ENCODE measurements around the gene NFKBIZ.
"Not testable (repeated sequence)": the region's sequence is repeated elsewhere in the genome, so short reads cannot be mapped to it uniquely, and the experiment has no call there.

NFKBIZ gene

GRCh38 chr3:101879102-101879501, 29.8 kb downstream of the NFKBIZ start:
- no peak for DNase-seq

- no peak for DNase-seq
Measured at GRCh38 chr3:101879623-101880284, 30.4 kb downstream of the NFKBIZ start.

- no peak for DNase-seq
Measured at GRCh38 chr3:101884776-101885175, 35.5 kb downstream of the NFKBIZ start.

- DNase-seq = not testable (repeated sequence)
Measured at GRCh38 chr3:101885584-101885983, 36.3 kb downstream of the NFKBIZ start.

GRCh38 chr3:101886626-101887025, 37.3 kb downstream of the NFKBIZ start:
- no peak for DNase-seq

- DNase-seq = no peak
Measured at GRCh38 chr3:101888653-101889052, 39.3 kb downstream of the NFKBIZ start.

- no peak for DNase-seq
Measured at GRCh38 chr3:101890716-101891115, 41.4 kb downstream of the NFKBIZ start.

DNA sequence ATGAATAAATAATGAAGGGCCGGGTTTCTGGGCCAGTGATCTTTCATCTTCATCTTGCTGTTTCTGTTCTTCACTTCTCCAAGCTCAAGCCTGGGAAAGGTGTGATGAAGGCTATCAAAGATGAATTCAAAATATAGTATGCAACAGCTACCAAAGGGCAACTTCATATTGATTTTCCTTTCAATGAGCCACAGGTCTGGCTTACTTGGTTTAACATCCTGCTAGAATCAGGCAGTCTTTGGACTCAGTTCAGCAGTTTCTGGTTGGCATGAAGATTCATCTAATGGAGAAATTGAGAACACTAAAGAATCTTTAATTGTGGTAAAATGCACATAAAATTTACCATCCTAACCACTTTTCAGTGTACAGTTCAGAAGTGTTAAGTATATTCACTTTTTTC, 43.3 kb downstream of the NFKBIZ start:
- DNase-seq = no peak

DNA sequence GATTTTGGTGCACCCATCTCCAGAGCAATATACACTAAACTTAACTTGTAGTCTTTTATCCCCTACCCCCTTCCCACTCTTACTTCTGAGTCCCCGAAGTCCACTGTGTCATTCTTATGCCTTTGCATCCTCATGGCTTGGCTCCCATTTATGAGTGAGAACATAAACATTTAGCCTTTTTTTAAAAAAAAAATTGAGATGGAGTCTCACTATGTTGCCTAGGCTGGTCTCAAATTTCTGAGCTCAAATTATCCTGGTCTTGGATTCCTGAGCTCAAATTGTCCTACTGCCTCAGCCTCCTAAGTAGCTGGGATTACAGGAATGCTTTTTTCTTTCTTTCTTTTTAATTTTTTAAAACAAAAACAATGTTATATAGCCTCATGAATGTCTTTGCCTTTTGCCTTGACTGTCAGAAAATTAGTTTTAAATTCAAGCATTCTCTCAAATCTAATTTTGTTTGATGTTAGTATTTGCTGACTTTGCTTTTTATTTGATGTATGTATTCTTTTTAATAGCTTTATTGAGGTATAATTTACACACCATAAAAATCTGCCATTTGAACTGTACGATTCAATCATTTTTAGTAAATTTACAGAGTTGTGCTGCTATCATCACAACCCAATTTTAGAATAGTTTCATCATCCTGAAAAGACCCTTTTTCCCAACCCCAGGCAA, 46.9 kb downstream of the NFKBIZ start:
- no peak for DNase-seq

GRCh38 chr3:101897013-101897412, 47.7 kb downstream of the NFKBIZ start:
- DNase-seq = no peak

GRCh38 chr3:101898039-101898438, 48.7 kb downstream of the NFKBIZ start:
- no peak for DNase-seq

DNA sequence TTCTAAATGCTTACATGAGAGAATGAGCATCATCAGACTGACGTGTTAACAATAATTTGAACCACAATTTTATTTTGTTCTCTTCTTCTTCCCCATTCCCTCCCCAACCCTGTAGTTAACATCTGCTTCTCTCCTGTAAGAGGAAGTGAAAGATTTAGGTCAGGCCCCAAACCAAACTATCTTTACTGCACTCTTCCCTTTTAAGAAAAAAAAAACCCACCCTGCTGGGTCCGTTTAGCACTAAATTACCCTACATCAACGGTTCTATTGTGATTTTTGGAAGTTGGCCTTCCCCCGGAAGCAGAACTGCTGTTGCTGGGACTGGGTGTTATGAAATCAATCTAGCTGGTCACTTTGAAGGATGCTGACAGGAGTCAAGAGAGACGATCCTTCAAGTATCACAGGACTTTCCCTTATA, 49.4 kb downstream of the NFKBIZ start:
- DNase-seq = no peak

- DNase-seq = no peak
Measured at GRCh38 chr3:101900316-101900715, 51.0 kb downstream of the NFKBIZ start.

DNA sequence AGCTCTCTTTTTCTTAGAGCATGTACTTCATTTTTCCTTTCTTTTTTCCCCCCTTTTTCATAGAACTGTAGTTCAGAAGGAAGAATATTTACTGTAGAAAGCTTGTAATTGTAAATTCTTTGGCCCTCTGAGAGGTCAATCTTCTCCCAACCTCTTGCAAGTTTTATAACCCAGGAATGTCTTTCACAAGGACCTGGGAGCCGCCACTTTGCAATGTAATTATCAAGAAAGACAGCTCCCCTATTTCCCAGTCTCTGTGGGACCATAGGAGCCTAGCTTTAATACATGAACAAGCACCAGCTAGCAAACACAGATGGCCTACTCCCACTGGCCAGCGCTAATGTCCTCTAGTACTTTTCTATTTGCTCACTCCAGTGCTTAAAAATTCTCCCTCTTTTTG, 51.4 kb downstream of the NFKBIZ start:
- DNase-seq = no peak

GRCh38 chr3:101902041-101902440, 52.7 kb downstream of the NFKBIZ start:
- no peak for DNase-seq

GRCh38 chr3:101903451-101903871, 54.1 kb downstream of the NFKBIZ start:
- no peak for DNase-seq

DNA sequence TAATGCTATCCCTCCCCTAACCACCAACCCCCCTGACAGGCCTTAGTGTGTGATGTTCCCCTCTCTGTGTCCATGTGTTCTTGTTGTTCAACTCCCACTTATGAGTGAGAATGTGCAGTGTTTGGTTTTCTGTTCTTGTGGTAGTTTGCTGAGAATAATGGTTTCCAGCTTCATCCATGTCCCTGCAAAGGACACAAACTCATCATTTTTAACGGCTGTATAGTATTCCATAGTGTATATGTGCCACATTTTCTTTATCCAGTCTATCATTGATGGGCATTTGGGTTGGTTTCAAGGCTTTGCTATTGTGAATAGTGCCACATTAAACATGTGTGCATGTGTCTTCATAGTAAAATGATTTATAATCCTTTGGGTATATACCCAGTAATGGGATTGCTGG, 56.3 kb downstream of the NFKBIZ start:
- DNase-seq = not testable (repeated sequence)

Measured in NCI-H526 treated with DMSO at 0.1 percent for 48 hours (cell line).